Kidney (tissue), 14 donors: Measurements from ENCODE around the gene TFDP1. TPM values are rescaled to one million over a fixed set of nuclear protein-coding genes. Genes with fewer than 3 reads are reported as not detected.
A peak's percentile ranks its signal among the peaks of the same experiment; 100 is the strongest.

Source experiments
- DNase-seq, 5 donors: peaks; one replicate each; pipeline ENCODE4 v3.0.0-alpha.2; 2013 to 2020
- FAIRE-seq: peaks from 2 replicates; lab custom pipeline; 2012; peaks lifted over from hg19 to GRCh38; lab: Jason Lieb, UNC
- H3K27ac ChIP-seq, 2 donors: one replicate each; pipeline ENCODE4 v1.7.0; 2013; ENCODE audit warnings: low read depth in 2 of 2, low read length in 2 of 2, inconsistent platforms in 1 of 2
- H3K27me3 ChIP-seq: one replicate; pipeline ENCODE4 v1.7.1; 2013; ENCODE audit warnings: low read length, inconsistent platforms; ENCODE audit not compliant: control insufficient read depth, insufficient read depth
- H3K36me3 ChIP-seq, 3 donors: one replicate each; pipeline versions ENCODE4 v1.7.0 to v1.7.1; 2013; ENCODE audit warnings: low read length in 3 of 3, control low read depth in 1 of 3, inconsistent platforms in 1 of 3; ENCODE audit not compliant: insufficient read depth in 3 of 3, control insufficient read depth in 2 of 3
- H3K4me1 ChIP-seq, 3 donors: one replicate each; pipeline versions ENCODE4 v1.7.0 to v1.7.1; 2013; ENCODE audit warnings: low read length in 3 of 3, inconsistent platforms in 1 of 3, low read depth in 1 of 3; ENCODE audit not compliant: control insufficient read depth in 2 of 3, insufficient read depth in 2 of 3
- H3K4me3 ChIP-seq, 3 donors: one replicate each; pipeline versions ENCODE4 v1.7.0 to v1.8.1; 2013; ENCODE audit warnings: low read length in 3 of 3, control low read depth in 1 of 3, inconsistent platforms in 1 of 3
- H3K9ac ChIP-seq, 3 donors: one replicate each; pipeline versions ENCODE4 v1.7.0 to v1.7.1; 2013; ENCODE audit warnings: low read length in 3 of 3, control low read depth in 1 of 3, inconsistent platforms in 1 of 3
- H3K9me3 ChIP-seq, 3 donors: one replicate each; pipeline versions ENCODE4 v1.7.0 to v1.7.1; 2013; ENCODE audit warnings: low read length in 3 of 3, control low read depth in 1 of 3, inconsistent platforms in 1 of 3; ENCODE audit not compliant: control insufficient read depth in 2 of 3, insufficient read depth in 1 of 3
- CTCF ChIP-seq: IDR thresholded peaks from 3 replicates; pipeline ENCODE4 v1.5.1; 2012; ENCODE audit warnings: mild to moderate bottlenecking, moderate library complexity, borderline replicate concordance; ENCODE audit not compliant: insufficient read depth; ENCODE audit errors: extremely low read depth
- intact Hi-C: fragments of 100-400 bp; cut with DNase I; formaldehyde crosslinking; loops from one replicate; pipeline ENCODE4 v1.11.1; 2022
- polyA plus RNA-seq: library from polyadenylated mRNA; stranded (reverse); fragments of 350-450 nt; fragmentation: Illumina TruSeq; extraction: RNeasy Lipid Tissue Mini Kit (QIAGEN cat#74804); gene quantifications from one replicate; pipeline ENCODE4 v1.2.3, GENCODE V29; 2014; ENCODE audit warnings: low read depth, low replicate concordance; ENCODE audit not compliant: insufficient read depth
- total RNA-seq: library from RNA; stranded (reverse); fragmentation: NEBNext Ultra II Directional; extraction: Animal tissue kit (Norgen Biotek cat#: 25700); gene quantifications from one replicate; pipeline ENCODE4 v1.2.1, GENCODE V29; 2021
- donor health status: control.
- donor health status: control.
- donor health status: control.
- donor health status: control.
- donor health status: control.
- donor health status: DM: yes; HTN: yes; CAD: no.
- donor health status: Normal renal cell carcinoma (clear cell type).

The TFDP1 gene
- total and polyA plus RNA-seq, 2 donors from 2014 or later: 33.8 to 46.9 TPM

DNA sequence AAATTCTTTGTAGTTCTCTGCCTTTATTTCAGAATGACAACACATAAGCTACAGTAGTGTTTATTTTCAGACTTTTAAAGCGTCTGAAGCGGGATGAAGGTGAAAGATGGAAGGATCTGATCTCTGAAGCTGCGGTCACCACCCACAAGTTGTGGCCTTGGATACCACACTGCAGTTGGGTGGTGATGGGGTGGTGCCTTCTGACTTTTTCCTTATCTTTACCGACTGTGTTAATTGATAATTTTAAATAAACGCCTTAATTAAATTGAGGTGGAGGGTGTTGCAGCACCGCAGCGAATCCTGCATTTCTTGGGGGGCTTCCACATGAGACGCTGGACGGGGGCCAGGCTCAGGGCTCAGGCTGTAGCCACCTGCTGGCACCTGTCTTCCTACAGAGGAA is 1.3 kb downstream of the TFDP1 start:
- Histone ChIP-seq H3K9ac (peak overlapping the region in 1 of 3 donors; percentile 12), H3K27ac (no peak overlapping the region), H3K4me1 (peaks cover 0 to 6% (median 0%) of the 10 kb centered on the region in 3 donors), H3K27me3 (no peaks in the 10 kb centered on the region), H3K4me3 (peak overlapping the region in 2 of 3 donors; percentile 24 to 56), H3K9me3 (no peaks in the 10 kb centered on the region), H3K36me3 (peaks cover 0 to 12% (median 6%) of the 10 kb centered on the region in 3 donors)
- FAIRE-seq (no peak), DNase-seq (peak in 1 of 5 donors; percentile 37)
- intact Hi-C loops: no loop called here
- no peak for TF ChIP-seq CTCF

- H3K27ac ChIP-seq: no peak overlapping the region
- peaks cover 0 to 6% (median 0%) of the 10 kb centered on the region in 3 donors for H3K4me1 ChIP-seq
- peaks cover 0 to 12% (median 6%) of the 10 kb centered on the region in 3 donors for H3K36me3 ChIP-seq
- H3K27me3 ChIP-seq: no peaks in the 10 kb centered on the region
- FAIRE-seq (no peak), DNase-seq (peak in 1 of 5 donors; percentile 61)
- H3K9me3 ChIP-seq: no peaks in the 10 kb centered on the region
- no peak overlapping the region for H3K9ac ChIP-seq
- H3K4me3 ChIP-seq: no peak overlapping the region
- intact Hi-C loops: no loop called here
- TF ChIP-seq CTCF: no peak
Observed at GRCh38 chr13:113586661-113587479, 2.3 kb downstream of the TFDP1 start.

DNA sequence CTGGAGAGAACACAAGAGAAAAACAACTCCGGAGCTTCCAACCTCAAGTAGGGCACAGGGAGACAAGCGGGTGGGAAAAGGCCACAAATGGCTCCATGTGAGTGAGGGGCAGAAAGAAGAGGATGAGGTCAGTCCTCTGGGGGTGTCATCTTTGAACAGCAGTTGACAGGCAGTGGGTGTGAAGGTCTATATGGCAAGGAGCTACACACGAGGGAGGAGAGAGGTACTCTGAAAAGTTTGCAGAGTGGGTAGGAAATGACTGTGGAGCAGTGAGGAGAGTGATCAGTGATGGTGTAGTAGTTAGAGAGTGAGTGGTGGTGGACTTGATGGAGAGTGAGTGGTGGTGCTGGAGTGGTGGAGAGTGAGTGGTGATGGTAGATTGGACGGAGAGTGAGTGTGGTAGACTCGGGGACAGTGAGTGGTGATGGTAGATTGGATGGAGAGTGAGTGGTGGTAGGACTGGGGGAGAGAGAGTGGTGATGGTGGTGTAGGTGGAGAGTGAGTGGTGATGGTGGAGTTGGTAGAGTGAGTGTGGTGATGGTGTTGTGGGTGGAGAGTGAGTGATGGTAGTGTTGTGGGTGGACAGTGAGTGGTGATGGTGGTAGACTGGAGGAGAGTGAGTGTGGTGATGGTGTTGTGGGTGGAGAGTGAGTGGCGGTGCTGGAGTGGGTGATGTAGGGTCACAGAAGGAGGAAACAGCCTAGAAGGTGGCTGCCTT is 4.0 kb downstream of the TFDP1 start:
- no peak overlapping the region for H3K9ac ChIP-seq
- peaks cover 0 to 12% (median 9%) of the 10 kb centered on the region in 3 donors for H3K36me3 ChIP-seq
- no peak for DNase-seq
- TF ChIP-seq CTCF: no peak
- H3K4me1 ChIP-seq: peaks cover 0 to 6% (median 0%) of the 10 kb centered on the region in 3 donors
- H3K27me3 ChIP-seq: no peaks in the 10 kb centered on the region
- intact Hi-C loops: no loop called here
- H3K4me3 ChIP-seq: no peak overlapping the region
- no peak overlapping the region for H3K27ac ChIP-seq
- no peaks in the 10 kb centered on the region for H3K9me3 ChIP-seq
- no peak for FAIRE-seq
